SK-N-SH treated with all-trans-retinoic acid at 6 μM for 48 hours (cell line): ENCODE measurements around the gene EFCAB9.

Experiments
- ATAC-seq: fragments of 200-7000 bp; cut with Tn5 transposase; 3 replicates; pipeline ENCODE4 v1.9.1; 2020; ENCODE audit warnings: mild to moderate bottlenecking, moderate library complexity
- ARNTL ChIP-seq: fragments of 450-650 bp; formaldehyde crosslinking; IDR thresholded peaks from 2 replicates; pipeline ENCODE4 v1.5.0; 2020; ENCODE audit warnings: low read depth, mild to moderate bottlenecking, moderate library complexity, borderline replicate concordance
- BACH2 ChIP-seq: fragments of 250-450 bp; sonication (Bioruptor Pico); IDR thresholded peaks from 2 replicates; pipeline ENCODE4 v1.9.0; 2021; ENCODE audit warnings: mild to moderate bottlenecking, borderline replicate concordance
- CREB5 ChIP-seq: fragments of 250-450 bp; sonication (Bioruptor Pico); IDR thresholded peaks from 2 replicates; pipeline ENCODE4 v1.5.1; 2020; ENCODE audit warnings: low read depth, mild to moderate bottlenecking, moderate library complexity
- CSDC2 ChIP-seq: fragments of 250-450 bp; sonication (Bioruptor Pico); IDR thresholded peaks from 2 replicates; pipeline ENCODE4 v1.5.0; 2020; ENCODE audit warnings: mild to moderate bottlenecking, moderate library complexity
- CSRNP3 ChIP-seq: fragments of 250-450 bp; sonication (Bioruptor Pico); IDR thresholded peaks from 2 replicates; pipeline ENCODE4 v1.5.1; 2021; ENCODE audit warnings: mild to moderate bottlenecking, moderate library complexity
- ESRRG ChIP-seq: fragments of 250-450 bp; sonication (Bioruptor Pico); IDR thresholded peaks from 2 replicates; pipeline ENCODE4 v1.6.1; 2021; ENCODE audit warnings: mild to moderate bottlenecking
- GLIS3 ChIP-seq: fragments of 250-450 bp; sonication (Bioruptor Pico); IDR thresholded peaks from 2 replicates; pipeline ENCODE4 v1.5.0; 2020; ENCODE audit warnings: mild to moderate bottlenecking, moderate library complexity
- ISL1 ChIP-seq: fragments of 250-450 bp; sonication (Bioruptor Pico); IDR thresholded peaks from 2 replicates; pipeline ENCODE4 v2.1.2; 2022; ENCODE audit warnings: mild to moderate bottlenecking, moderate library complexity
- OSR1 ChIP-seq: fragments of 250-450 bp; sonication (Bioruptor Pico); IDR thresholded peaks from 2 replicates; pipeline ENCODE4 v1.8.0; 2022; ENCODE audit warnings: moderate library complexity, mild to moderate bottlenecking, inconsistent platforms
- PATZ1 ChIP-seq: fragments of 250-450 bp; sonication (Bioruptor Pico); IDR thresholded peaks from 2 replicates; pipeline ENCODE4 v1.8.0; 2020; ENCODE audit warnings: mild to moderate bottlenecking, moderate library complexity, borderline replicate concordance
- POU6F1 ChIP-seq: fragments of 250-450 bp; sonication (Bioruptor Pico); IDR thresholded peaks from 2 replicates; pipeline ENCODE4 v1.8.0; 2021; ENCODE audit warnings: low read depth, mild to moderate bottlenecking, moderate library complexity, borderline replicate concordance
- PPARA ChIP-seq: fragments of 250-450 bp; sonication (Bioruptor Pico); IDR thresholded peaks from 2 replicates; pipeline ENCODE4 v1.5.0; 2020; ENCODE audit warnings: mild to moderate bottlenecking, borderline replicate concordance
- RARB ChIP-seq: fragments of 250-450 bp; sonication (Bioruptor Pico); IDR thresholded peaks from 2 replicates; pipeline ENCODE4 v1.8.0; 2021; ENCODE audit warnings: mild to moderate bottlenecking, moderate library complexity
- SNAI2 ChIP-seq: fragments of 250-450 bp; sonication (Bioruptor Pico); IDR thresholded peaks from 2 replicates; pipeline ENCODE4 v1.5.0; 2020; ENCODE audit warnings: mild to moderate bottlenecking, moderate library complexity
- TOX ChIP-seq: fragments of 250-450 bp; sonication (Bioruptor Pico); IDR thresholded peaks from 2 replicates; pipeline ENCODE4 v1.8.0; 2021; ENCODE audit warnings: mild to moderate bottlenecking, moderate library complexity, borderline replicate concordance
- TSHZ2 ChIP-seq: fragments of 250-450 bp; sonication (Bioruptor Pico); IDR thresholded peaks from 2 replicates; pipeline ENCODE4 v1.5.0; 2020; ENCODE audit warnings: mild to moderate bottlenecking, moderate library complexity
- ZC3H10 ChIP-seq: fragments of 250-450 bp; sonication (Bioruptor Pico); IDR thresholded peaks from 2 replicates; pipeline ENCODE4 v1.5.1; 2021; ENCODE audit warnings: mild to moderate bottlenecking, moderate library complexity
- ZFP30 ChIP-seq: fragments of 450-650 bp; formaldehyde crosslinking; IDR thresholded peaks from 2 replicates; pipeline ENCODE4 v1.5.0; 2022; ENCODE audit warnings: mild to moderate bottlenecking, moderate library complexity
- ZNF565 ChIP-seq: fragments of 450-650 bp; formaldehyde crosslinking; conservative IDR thresholded peaks from 2 replicates; pipeline ENCODE4 v1.5.0; 2020; ENCODE audit warnings: low read depth, mild to moderate bottlenecking, moderate library complexity
- ZNF70 ChIP-seq: fragments of 450-650 bp; formaldehyde crosslinking; IDR thresholded peaks from 2 replicates; pipeline ENCODE4 v1.5.0; 2020; ENCODE audit warnings: mild to moderate bottlenecking, moderate library complexity
- ZNF8 ChIP-seq: fragments of 450-650 bp; formaldehyde crosslinking; IDR thresholded peaks from 2 replicates; pipeline ENCODE4 v1.5.0; 2020; ENCODE audit warnings: mild to moderate bottlenecking, moderate library complexity

The EFCAB9 gene

GRCh38 chr5:172223901-172224873, 30.2 kb downstream of the EFCAB9 start:
- TF ChIP-seq CREB5: no peak
- TF ChIP-seq ZNF565 (CRISPR knock-in tag): no peak
- no peak for TF ChIP-seq GLIS3 (CRISPR knock-in tag)
- TF ChIP-seq ISL1 (CRISPR knock-in tag): no peak
- TF ChIP-seq SNAI2 (CRISPR knock-in tag): no peak
- TF ChIP-seq RARB (CRISPR knock-in tag): no peak
- no peak for TF ChIP-seq TOX (CRISPR knock-in tag)
- TF ChIP-seq ARNTL (CRISPR knock-in tag): no peak
- no peak for TF ChIP-seq ZFP30 (CRISPR knock-in tag)
- no peak for ATAC-seq

- TF ChIP-seq PPARA (CRISPR knock-in tag): no peak
- TF ChIP-seq GLIS3 (CRISPR knock-in tag): no peak
- TF ChIP-seq CSDC2 (CRISPR knock-in tag): no peak
- TF ChIP-seq ARNTL (CRISPR knock-in tag): no peak
- TF ChIP-seq ZC3H10 (CRISPR knock-in tag): no peak
- TF ChIP-seq CSRNP3 (CRISPR knock-in tag): no peak
- no peak for TF ChIP-seq TSHZ2 (CRISPR knock-in tag)
- TF ChIP-seq ISL1 (CRISPR knock-in tag): no peak
- no peak for TF ChIP-seq ZFP30 (CRISPR knock-in tag)
- no peak for TF ChIP-seq PATZ1 (CRISPR knock-in tag)
- no peak for TF ChIP-seq BACH2
- no peak for TF ChIP-seq OSR1 (CRISPR knock-in tag)
- no peak for TF ChIP-seq POU6F1 (CRISPR knock-in tag)
- no peak for TF ChIP-seq ESRRG
- no peak for TF ChIP-seq ZNF70 (CRISPR knock-in tag)
- TF ChIP-seq ZNF565 (CRISPR knock-in tag): no peak
- no peak for TF ChIP-seq TOX (CRISPR knock-in tag)
- no peak for TF ChIP-seq ZNF8 (CRISPR knock-in tag)
- TF ChIP-seq SNAI2 (CRISPR knock-in tag): no peak
- no peak for TF ChIP-seq CREB5
- no peak; the same call in 2 of the 3 replicates for ATAC-seq
Measured at GRCh38 chr5:172224996-172225395, 31.0 kb downstream of the EFCAB9 start.
